GM21390 (cell line): ENCODE results near the gene ROCK2.
A peak's percentile ranks its signal among the peaks of the same experiment; 100 is the strongest.

ENCODE experiments used
- ATAC-seq: cut with Tn5 transposase; IDR thresholded peaks from one replicate; pipeline ENCODE4 v1.9.1; 2021; ENCODE audit not compliant: unreplicated experiment

The ROCK2 gene

GRCh38 chr2:11368059-11368572 is 23.7 kb upstream of the ROCK2 start:
- no peak for ATAC-seq

GRCh38 chr2:11367170-11367730 is 22.8 kb upstream of the ROCK2 start:
- ATAC-seq = no peak

GRCh38 chr2:11366326-11366741 is 21.9 kb upstream of the ROCK2 start:
- no peak for ATAC-seq

DNA sequence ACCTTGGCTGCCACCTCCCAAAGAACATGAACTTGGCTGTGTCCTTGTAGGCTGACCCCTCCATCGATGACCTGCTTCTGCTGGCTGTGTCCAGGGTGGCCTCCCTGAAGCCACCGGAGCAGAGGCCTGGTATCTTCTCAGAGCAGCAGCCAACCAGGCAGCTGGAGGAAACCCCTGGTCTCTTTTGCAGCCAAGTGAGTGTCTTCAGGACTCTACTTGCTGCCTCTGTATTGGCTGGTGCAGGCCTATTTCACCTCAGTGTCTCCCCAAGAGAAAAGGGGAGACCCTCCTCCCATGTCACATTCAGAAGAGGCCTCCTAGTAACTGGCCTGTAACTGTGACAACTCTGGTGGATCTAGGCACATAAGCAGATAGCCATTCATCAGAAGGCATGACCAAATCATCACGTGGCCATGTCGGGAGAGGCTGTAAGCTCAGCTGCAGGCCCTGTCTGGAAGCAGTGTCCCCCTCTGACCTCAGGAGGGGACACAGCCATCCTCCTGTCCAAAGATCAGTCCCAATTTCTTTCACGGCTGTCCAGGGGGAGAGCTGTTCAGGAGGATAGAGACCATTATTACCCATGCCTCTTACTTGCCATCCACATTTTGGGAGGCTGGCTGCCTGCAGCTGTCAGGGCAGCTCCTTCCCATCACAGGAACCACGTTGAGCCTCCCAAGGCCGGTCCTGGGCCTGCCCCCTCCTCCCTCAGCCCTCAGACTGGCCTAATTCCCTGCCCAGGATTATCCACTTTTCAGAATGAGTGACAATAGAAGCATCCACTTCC is 20.9 kb upstream of the ROCK2 start:
- ATAC-seq = no peak

- no peak for ATAC-seq
These were observed 20.1 kb upstream of the ROCK2 start for GRCh38 chr2:11364565-11364887.

DNA sequence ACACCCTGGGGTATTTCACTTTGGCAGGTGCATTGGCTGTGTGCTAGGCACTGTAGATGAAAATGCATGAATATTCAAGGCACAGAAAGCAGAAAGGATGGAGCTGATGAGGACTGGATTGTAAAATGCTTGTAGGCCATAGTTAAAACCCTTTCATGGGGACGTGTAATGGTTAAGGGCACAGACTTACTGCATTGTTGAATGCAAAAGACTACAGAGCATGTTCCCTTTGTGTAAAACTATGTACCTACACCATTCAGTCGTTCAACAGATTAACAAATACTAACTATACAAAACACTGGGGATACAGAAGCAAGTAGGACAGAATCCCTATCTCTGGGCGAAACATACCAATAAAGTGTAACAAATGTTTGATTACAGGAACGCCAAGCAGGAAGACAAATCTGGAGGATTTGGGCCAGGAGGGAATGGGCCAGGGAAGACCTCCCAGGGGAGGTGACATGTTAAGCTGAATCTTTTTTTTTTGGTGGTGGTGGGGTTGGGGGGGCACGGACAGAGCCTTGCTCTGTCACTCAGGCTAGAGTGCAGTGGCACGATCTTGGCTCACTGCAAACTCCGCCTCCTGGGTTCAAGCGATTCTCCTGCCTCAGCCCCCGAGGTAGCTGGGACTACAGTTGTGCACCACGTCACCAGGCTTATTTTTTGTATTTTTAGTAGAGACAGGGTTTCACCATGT is 19.6 kb upstream of the ROCK2 start:
- no peak for ATAC-seq

DNA sequence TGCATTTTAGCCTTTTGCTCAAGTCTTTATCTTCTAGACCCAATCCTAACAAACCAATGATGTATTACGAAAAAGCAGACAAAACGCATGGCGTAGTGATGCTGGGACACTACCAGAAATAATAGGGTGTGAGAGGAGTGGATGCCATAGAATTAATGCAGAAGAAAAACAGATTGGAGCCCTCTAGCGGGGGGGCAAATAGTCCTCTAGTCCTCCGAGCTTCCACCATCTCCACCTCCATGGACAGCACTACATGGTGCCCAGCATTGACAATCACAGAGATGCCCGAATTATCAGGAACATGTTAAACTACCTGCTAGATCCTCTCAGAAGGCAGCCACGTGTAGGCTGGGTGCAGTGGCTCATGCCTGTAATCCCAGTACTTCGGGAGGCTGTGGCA is 15.4 kb upstream of the ROCK2 start:
- ATAC-seq = no peak

- ATAC-seq = no peak
These were observed 13.1 kb upstream of the ROCK2 start for GRCh38 chr2:11357428-11357972.

GRCh38 chr2:11356764-11357163 is 12.3 kb upstream of the ROCK2 start:
- ATAC-seq = no peak

DNA sequence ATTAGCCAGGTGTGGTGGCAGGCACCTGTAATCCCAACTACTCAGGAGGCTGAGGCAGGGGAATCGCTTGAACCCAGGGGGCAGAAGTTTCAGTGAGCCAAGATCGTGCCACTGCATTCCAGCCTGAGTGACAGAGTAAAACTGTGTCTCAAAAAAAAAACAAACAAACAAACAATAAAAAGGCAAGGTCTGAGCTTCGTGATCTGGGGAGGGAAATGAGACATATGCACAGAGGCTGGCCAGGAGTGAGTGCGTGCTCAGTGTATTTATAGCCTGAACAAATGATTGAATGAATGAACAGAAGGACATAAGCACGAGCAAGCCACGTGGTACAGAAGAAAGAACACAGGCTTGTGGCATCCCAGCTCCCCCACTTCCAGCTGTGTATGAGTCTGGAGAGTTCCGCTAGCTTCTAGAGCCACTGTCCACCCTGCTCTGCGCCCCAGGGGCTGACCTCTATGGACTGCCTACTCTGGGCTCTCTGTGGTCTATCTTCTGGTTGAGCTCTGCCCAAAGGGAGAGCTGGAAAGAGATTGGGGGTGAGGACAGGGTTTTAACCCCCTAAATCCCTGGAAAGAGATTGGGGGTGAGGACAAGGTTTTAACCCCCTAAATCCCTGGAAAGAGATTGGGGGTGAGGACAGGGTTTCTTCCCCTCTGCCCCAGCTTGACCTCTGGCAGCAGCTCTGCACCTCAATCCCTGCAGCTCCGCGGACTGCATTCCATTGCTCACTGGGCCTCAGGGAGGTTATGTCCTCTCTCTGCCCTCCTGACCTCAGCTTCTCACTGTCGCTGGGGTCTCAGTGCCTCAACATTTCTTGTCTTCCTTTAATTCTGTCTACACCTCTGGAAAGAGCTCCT is 11.0 kb upstream of the ROCK2 start:
- no peak for ATAC-seq

GRCh38 chr2:11354363-11355154 is 10.1 kb upstream of the ROCK2 start:
- no peak for ATAC-seq

DNA sequence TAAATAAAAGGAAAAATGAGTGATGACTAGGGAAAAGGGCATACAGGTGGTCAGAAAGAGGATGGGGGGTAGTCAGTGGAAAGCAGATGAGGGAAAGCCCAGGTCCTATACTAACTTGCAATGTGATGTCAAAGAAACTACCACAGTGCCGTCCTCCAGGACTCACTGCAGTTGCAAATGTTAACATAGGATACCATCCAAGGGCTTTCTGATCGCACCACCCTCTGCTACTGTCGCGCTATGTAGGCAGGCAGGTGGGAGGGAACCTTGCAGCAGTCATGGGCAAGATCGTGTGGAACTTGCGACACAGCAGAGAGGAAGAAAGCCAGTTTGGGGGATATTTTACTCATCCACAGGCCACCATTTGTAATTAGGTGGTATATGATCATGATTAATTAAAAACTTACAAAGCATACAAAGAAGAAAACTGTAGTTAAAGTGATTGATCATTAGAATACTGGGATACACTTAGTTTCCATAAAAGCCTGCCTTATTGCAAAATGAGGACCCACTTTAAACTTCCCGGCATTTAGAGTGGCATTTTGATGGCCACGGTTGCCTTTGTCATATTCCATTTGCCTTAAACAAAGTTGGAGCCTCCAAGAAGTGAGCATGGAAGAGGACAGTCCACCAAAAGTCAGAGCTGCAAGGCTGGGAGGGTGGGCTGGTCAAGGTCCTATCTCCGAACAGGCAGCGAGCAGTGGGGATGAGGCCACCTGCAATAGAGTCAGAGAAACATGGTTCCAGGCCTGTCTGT is 8.5 kb upstream of the ROCK2 start:
- ATAC-seq = no peak

- no peak for ATAC-seq
These were observed 3.8 kb upstream of the ROCK2 start for GRCh38 chr2:11348209-11348749.

- no peak for ATAC-seq
These were observed 3.0 kb upstream of the ROCK2 start for GRCh38 chr2:11347403-11347959.

DNA sequence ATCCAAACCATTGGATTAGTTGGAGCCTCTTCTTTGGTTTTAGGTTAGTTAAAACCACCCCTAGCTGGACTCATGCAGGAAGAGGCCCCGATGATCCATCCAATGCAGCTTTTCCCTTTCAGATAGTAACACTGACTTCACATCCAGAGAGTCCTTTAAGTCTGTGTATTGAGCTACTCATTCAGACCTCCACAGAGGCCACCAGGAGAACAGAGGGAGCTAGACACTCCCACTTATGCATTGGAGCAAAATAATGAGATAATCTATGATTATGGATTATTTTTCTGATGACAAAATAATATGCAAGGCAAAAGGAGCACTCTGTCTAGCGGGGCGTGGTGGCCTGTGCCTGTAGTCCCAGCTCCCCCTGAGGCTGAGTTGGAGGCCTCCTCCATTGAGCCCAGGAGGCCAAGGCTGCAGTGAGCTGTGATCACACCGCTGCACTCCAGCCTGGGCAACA is 1.6 kb upstream of the ROCK2 start:
- ATAC-seq = no peak

- ATAC-seq = peak; percentile 37
These were observed 681 bp upstream of the ROCK2 start for GRCh38 chr2:11344956-11345677.

DNA sequence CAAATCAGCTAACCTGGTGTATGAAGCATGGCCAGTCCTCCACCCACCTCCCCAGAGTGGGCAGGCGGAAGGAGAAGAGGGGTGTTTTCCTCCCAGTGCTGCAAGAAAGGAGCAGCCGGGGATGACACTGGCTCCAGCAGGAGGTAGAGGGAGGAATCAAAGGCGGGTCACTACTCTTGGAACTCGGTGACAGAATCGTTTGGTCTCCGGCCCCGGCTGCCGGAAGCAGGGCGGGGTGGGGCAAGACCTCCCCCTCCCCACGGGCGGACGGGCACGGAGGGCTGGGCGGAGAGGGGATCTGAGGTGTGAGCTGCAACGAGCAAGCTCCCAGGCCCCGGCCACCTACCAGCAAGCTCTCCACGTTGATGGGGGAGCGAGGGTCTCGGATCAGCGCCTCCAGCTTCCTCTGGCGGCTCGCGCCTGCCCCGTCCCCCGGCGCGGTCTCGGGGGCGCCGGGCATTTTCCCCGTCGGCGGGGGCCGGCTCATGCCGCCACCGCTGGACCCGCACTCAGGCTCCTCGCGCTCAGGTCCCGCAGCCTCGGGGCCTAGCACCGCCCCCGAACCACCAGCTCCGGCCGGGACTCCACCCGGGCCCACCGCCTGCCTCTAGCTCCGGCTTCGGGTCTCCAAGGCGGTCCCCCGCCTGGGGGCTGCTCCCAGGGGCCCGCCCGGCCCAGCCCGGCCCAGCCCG is 640 bp downstream of the ROCK2 start:
- ATAC-seq = peak; percentile 30

DNA sequence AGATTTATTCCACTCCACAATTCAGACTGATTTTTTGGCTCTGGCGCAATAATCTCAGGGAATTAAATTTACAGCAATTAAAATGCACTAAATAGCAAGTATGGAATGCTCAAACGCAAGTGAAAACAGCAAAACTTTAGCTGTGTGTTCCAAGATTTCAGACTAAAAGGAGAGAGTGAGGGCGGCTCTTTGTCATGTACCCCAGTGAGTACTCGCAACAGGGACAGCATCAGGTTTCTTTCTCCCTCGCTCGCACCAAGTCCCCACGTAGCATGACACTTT is 1.1 kb downstream of the ROCK2 start:
- peak; percentile 22 for ATAC-seq
